A549 treated with AZD9567 at 1 μM for 4 hours (cell line): ENCODE data around the gene ZNF264. TPM values are rescaled to one million over a fixed set of nuclear protein-coding genes. Genes with fewer than 3 reads are reported as not detected.

Experiments
- total RNA-seq: library from RNA; stranded (reverse); fragments of 200-300 nt; extraction: Qiagen RNA extraction; gene quantifications from 5 replicates; pipeline ENCODE4 v1.2.3, GENCODE V29; 2022; ENCODE audit not compliant: insufficient read depth

ZNF264 gene
- 5.1 to 8.8 TPM (median 8.6 TPM) in 5 replicates for total RNA-seq

GRCh38 chr19:57191141-57192076 is at the start of gene ZNF264:
Gene ZNF264, plus strand, starts transcription at chr19:57191500. Its CDS starts 414 bp downstream, at chr19:57191914.

GRCh38 chr19:57167385-57167784 is 23.9 kb upstream of the ZNF264 start, which contains the start of gene DUXA:
Gene DUXA, minus strand, starts transcription at chr19:57167485. Its CDS starts 42 bp downstream, at chr19:57167443.

GRCh38 chr19:57240311-57241090 is 49.2 kb downstream of the ZNF264 start, which contains the start of gene ZNF805:
Gene ZNF805, plus strand, starts transcription at chr19:57240632. Its CDS starts 260 bp downstream, at chr19:57240892.

Other genes with a start within 250 kb of the ZNF264 start
- not detected in 5 replicates for gene USP29, start 71.5 kb upstream of the ZNF264 start, total RNA-seq
- not detected in 5 replicates for gene ZIM3, start 46.3 kb upstream of the ZNF264 start, total RNA-seq
- gene DUXA, start 24.0 kb upstream of the ZNF264 start, total RNA-seq = not detected in 5 replicates
- gene AURKC, start 39.5 kb downstream of the ZNF264 start, total RNA-seq = 0.38 to 0.59 TPM (median 0.51 TPM) in 4 of 5 replicates, not detected in the other
- 1.1 to 2.3 TPM (median 1.7 TPM) in 5 replicates for gene ZNF805, start 49.1 kb downstream of the ZNF264 start, total RNA-seq
- 0.86 to 1.2 TPM (median 0.91 TPM) in 4 of 5 replicates, not detected in the other for gene ZNF460, start 89.0 kb downstream of the ZNF264 start, total RNA-seq
- gene ZNF543, start 129.0 kb downstream of the ZNF264 start, total RNA-seq = 1.1 to 3.1 TPM (median 1.3 TPM) in 5 replicates
- gene ZNF304, start 159.8 kb downstream of the ZNF264 start, total RNA-seq = 2.0 to 2.4 TPM (median 2.1 TPM) in 5 replicates
- gene TRAPPC2B, start 172.1 kb downstream of the ZNF264 start, total RNA-seq = 12.8 to 16.1 TPM (median 13.3 TPM) in 5 replicates
- 0.78 to 1.6 TPM (median 1.3 TPM) in 5 replicates for gene ZNF547, start 172.1 kb downstream of the ZNF264 start, total RNA-seq
- 2.6 to 6.0 TPM (median 3.2 TPM) in 5 replicates for gene ZNF548, start 198.4 kb downstream of the ZNF264 start, total RNA-seq
- 4.7 to 5.9 TPM (median 5.1 TPM) in 5 replicates for gene ZNF17, start 219.7 kb downstream of the ZNF264 start, total RNA-seq
- gene ZNF749, start 243.8 kb downstream of the ZNF264 start, total RNA-seq = 17.7 to 33.9 TPM (median 18.6 TPM) in 5 replicates